SK-N-SH (cell line): ENCODE results near the gene DNAJC16.

Experiments
- EP300 ChIP-seq, 2 experiments: IDR thresholded peaks; 2 replicates each; pipeline versions ENCODE4 v1.4.0 to v1.6.1; 2012; ENCODE audit warnings: borderline replicate concordance in 1 of 2, low read depth in 1 of 2, low read length in 1 of 2
- FOSL2 ChIP-seq: IDR thresholded peaks from 2 replicates; pipeline ENCODE4 v1.4.0; 2012; ENCODE audit warnings: low read depth, mild to moderate bottlenecking, moderate library complexity, borderline replicate concordance
- POLR2AphosphoS5 ChIP-seq: IDR thresholded peaks from 2 replicates; pipeline ENCODE4 v1.6.1; 2012; ENCODE audit warnings: low read depth, low read length
- SMC3 ChIP-seq: IDR thresholded peaks from 2 replicates; pipeline ENCODE4 v1.6.1; 2012; ENCODE audit warnings: low read depth, low read length, improper control_type of control experiment
- TEAD4 ChIP-seq: IDR thresholded peaks from 2 replicates; pipeline ENCODE4 v1.4.0; 2012; ENCODE audit warnings: mild to moderate bottlenecking, borderline replicate concordance; ENCODE audit not compliant: insufficient read depth
- TF ChIP-seq, protein P1 (sequence below): fragments of 200-600 bp; sonication (generic); IDR thresholded peaks from 2 replicates; pipeline ENCODE4 v1.6.1; 2017; ENCODE audit warnings: antibody characterized with exemption, mild to moderate bottlenecking, moderate library complexity

- TF ChIP-seq FOSL2 (no peak), SMC3 (no peak), POLR2AphosphoS5 (no peak), TEAD4 (no peak), EP300 (IDR thresholded peaks at IDR 0.05; ENCODE audit: borderline replicate concordance in 1 of 2, low read depth in 1 of 2, low read length in 1 of 2) (no peak)
- TF ChIP-seq, protein P1, sequence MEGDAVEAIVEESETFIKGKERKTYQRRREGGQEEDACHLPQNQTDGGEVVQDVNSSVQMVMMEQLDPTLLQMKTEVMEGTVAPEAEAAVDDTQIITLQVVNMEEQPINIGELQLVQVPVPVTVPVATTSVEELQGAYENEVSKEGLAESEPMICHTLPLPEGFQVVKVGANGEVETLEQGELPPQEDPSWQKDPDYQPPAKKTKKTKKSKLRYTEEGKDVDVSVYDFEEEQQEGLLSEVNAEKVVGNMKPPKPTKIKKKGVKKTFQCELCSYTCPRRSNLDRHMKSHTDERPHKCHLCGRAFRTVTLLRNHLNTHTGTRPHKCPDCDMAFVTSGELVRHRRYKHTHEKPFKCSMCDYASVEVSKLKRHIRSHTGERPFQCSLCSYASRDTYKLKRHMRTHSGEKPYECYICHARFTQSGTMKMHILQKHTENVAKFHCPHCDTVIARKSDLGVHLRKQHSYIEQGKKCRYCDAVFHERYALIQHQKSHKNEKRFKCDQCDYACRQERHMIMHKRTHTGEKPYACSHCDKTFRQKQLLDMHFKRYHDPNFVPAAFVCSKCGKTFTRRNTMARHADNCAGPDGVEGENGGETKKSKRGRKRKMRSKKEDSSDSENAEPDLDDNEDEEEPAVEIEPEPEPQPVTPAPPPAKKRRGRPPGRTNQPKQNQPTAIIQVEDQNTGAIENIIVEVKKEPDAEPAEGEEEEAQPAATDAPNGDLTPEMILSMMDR, result no peak
Observed at GRCh38 chr1:15483971-15484370, 42.7 kb upstream of the DNAJC16 start.
